HG02588 (cell line): Measurements from ENCODE around the gene NTM.

Experiments
- ATAC-seq: cut with Tn5 transposase; IDR thresholded peaks from one replicate; pipeline ENCODE4 v1.9.1; 2021; ENCODE audit warnings: mild to moderate bottlenecking, moderate library complexity; ENCODE audit not compliant: unreplicated experiment

NTM gene

GRCh38 chr11:132022733-132023478 lies 652.5 kb downstream of the NTM start:
- no peak for ATAC-seq

DNA sequence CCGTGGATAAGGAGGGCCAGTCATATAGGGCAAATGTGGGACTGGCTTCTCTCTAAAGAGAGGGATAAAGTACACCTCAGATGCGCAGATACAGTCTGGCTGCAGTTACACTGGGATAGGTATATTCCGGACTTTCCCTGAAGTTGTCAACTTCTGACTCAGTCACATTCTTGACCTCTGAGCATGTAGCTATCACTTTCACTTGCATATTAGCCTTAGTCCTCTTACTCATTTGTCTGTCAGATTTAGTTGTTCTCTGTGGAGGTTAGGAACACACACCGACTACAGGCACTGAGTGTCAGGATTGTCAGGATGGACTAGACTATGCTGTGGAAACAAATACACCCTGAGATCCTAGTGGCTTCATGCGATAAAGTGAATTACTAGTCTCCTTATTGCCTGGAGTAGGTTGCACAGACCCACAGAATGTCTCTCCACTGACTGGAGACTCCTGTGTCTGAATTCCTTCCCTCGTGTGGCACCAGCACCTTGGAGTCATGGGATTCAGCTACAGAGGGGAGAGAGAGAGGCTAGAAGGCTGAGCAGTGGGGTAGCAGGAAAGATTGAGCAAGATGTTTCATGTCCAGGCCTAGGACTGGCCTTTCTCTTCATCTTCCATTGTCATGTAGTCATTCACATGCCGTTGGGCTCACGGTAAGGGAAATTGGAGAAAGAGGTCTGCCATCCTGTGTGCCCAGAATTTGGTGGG lies 654.3 kb downstream of the NTM start:
- peak; percentile 68 for ATAC-seq

- no peak for ATAC-seq
These were observed 656.3 kb downstream of the NTM start for GRCh38 chr11:132026746-132027145.

DNA sequence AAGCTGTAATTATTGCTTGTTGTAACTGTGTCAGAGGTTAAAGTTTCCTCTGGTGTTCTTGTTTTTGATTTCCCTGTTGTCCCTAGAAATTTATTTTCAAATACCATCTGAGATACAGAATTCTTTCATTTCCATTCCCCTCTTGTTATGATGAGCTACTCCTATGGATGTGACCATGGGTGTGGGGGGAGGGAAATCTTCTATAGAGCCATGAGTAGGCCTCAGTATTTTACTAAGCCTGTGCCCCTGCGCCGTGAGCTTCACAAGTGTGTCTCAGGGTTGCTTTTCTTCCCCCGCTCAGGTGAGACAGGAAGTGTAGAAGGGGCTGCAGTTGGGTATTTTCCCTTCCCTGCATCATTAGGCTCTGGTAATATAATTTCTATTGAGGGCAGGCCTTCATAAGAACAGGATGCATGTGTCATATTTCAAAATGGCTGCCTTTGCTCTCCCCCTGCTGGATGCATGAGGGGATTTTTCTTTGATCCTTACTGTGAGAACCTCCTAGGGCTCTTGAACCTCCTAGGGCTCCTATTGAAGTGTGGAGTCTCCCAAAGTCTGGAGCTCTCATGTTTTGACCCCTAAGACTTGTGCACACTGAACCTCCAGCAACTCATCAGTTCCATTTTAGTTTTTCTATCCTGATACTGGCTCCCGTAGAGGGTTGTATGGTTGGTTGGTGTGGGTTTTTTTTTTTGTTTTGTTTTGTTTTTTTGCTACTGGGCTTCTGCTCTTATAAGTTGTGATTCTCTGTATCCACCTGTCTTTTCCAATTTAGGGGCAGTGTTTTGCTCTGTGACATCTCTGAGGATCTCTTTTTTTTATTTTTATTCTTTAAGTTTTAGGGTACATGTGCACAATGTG lies 658.2 kb downstream of the NTM start:
- no peak for ATAC-seq

GRCh38 chr11:132030896-132031295 lies 660.5 kb downstream of the NTM start:
- no peak for ATAC-seq

DNA sequence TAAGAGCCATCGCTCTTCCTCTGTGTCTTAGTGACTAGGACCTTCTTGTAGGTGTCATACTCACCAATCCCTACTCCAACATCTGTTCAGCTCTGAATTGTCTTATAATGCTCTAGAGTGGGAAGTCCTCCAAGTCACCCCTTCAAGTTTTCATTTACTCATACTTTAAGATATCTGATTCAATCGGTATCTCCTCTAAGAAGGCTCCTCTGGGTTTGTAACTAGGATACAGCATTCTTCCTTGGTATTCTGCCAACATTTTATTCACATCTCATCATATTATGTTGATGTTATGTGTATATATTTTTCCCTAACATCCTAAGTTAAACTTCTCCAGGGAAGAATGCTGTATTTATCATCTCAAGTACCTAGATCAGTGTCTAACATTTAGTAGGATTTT lies 662.1 kb downstream of the NTM start:
- ATAC-seq = no peak

DNA sequence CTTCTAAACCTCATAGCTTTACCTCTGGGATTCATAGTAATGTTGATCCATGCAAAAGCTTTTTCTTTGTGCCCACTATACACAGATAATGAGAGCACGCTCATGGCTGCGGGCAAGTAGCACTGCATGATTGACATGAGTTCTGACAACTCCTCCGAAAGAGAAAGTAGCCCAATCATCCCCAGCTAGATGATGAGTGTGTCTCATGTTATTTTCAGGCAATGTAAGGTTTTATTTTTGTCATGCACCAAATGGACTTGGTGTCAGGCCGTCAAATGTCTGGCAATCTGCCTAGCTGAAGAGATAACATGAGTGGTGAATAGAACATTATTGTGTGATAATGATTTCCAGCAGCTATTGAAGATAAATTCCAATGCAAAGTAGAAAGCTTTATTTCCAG lies 662.6 kb downstream of the NTM start:
- no peak for ATAC-seq

GRCh38 chr11:132035228-132035627 lies 664.8 kb downstream of the NTM start:
- no peak for ATAC-seq

DNA sequence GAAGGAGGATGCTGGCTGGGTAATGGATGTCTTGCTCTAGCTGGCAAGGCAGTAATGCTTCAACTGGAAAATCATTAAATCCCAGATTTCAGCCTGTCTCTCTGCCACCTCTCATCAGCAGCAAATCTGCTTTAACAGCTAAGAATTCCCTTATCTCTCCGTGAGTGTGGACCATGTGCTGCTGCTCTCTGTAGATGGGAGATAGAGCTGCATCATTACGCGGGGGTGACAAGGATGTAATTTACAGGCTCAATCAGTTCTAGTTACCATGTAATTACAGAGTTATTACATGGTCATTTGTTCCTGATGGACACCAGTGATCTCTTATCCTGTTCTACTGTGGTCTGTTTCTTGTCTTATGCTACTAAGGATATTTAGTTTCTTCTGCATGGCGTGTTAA lies 665.4 kb downstream of the NTM start:
- ATAC-seq = no peak

DNA sequence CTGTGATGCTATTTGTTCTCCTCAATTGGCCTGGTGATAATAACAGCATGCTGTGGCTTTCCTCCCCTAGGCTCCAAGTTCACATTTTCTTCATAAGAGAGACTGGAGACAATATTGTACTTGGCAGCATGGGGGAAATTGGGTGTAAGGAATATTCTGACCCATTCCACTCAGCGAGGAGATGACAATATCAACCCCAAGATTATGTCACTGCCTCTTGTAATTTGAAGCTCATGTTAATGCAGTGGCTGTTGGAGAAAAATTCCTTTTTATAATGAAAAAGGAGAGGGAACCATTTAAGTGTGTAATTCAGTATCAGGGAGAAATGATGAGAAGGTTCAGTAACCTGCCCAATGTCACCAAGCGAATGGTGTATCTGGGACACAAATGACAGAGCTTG lies 665.8 kb downstream of the NTM start:
- no peak for ATAC-seq

- no peak for ATAC-seq
These were observed 666.5 kb downstream of the NTM start for GRCh38 chr11:132036746-132037466.

DNA sequence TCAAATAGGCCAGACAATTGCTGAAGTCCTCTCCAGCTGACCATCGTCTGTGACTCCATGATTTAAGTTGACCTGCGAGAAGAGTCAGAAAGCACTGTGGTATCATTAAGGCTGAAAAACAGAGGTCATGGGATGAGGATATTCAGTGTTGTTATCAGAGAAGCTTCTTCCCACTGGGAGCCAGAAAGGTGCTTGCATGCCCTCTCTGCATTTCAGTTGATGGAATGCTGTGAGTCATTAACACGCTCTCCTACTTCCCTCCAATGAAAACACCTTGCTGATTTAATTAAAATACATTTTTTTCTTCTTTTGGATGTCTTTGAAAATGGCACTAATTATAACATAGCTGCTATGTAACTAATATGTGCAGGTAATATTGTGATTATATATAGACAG lies 667.0 kb downstream of the NTM start:
- no peak for ATAC-seq

DNA sequence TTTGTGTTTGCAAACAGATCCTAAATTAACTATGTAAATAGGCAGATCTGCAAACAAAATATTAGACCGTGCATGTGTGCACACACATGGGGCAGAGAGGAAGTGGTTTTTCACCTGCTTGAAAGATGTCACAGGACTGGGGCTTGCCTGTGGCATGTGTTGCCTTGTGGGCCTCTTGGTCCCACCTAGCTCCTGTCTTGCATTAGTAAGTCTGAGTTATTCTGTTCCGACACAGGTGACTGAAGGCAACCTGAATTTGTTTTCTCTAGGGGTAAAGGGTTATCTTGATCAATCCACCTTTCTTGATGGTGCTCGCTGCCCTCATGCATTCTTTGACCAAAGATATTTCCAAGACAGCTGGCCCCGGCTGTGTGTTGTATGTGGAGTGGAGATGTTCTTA lies 667.5 kb downstream of the NTM start:
- no peak for ATAC-seq

DNA sequence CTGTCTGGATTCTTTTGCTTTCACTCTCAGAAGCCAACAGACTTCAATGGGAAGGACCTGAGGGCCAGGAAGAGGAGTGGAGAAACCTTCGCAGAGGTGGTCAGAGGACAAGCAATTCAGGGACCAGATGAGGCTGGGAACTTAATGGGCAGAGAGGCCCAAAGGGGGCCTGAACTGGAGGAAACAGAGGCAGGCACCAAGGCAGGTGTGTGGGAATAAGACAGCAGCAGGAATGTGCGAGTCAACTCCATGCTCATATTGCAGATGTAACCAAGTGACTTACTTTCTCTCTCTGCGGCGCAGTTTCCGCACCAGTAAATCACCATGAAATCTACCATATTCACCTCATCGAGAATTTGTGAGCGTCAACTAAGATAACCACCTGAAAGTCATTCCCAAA lies 669.1 kb downstream of the NTM start:
- no peak for ATAC-seq

DNA sequence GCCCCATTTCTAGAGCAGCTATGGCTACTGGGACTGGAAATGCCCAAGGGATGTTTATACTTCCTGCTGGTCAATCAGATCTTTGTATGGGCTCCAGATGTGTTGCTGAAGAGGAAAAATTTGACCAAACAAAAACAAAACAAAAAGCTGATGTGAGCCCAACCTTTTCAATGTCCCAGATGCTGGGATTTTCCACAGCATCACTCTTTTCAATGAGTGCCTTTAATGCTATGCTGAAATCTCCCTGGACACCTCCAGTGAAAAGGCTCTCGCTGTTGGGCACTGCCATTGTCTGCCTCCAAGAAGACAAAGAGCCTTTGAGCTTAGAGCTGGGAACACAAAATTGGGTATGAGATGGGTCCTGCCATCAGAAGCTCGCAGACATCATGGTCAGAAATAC lies 671.9 kb downstream of the NTM start:
- ATAC-seq = no peak

GRCh38 chr11:132043714-132044113 lies 673.3 kb downstream of the NTM start:
- ATAC-seq = no peak

DNA sequence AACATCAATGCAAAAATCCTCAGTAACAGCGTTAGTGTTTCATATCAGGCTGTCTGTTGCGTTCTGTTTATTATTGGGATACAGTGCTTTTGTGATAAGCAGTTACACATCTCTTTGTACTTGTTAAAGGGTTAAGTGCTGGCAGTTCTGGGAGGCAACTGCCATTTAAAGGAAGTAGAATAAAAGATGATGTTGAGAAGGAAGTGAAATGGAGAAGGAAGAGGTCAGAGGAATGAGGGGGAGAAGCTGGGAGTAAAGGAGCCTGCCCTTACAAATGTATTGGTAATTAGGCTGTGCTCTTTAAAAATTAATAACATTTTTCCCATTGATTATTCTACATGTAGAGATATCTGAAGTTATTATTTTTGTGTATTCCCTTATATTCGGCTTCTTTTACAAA lies 674.7 kb downstream of the NTM start:
- no peak for ATAC-seq

DNA sequence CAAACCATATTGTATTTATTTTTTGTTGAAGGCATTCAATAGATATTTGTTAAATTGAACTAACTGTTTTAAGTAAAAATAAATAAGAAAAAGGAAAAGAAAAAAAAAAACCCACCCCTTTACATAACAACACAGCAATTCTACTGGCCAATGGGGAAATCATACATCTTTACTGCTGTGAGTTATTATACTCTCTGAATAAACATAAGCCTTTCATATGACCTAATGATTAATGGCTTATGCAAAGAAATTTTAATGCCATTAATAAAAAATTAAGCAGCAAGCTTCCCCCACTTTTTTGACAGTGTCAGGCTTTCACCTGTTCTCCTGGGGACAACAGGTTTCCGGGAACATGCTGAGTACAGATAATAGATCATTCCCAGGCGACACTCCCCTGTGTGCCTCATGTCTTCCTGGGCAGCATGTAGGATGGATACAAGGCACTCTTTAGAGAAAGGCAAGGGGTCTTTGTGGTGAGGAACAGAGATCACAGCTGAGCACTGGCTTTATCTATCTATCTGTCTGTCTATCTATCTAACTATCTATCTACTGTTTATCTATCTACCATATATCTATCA lies 676.0 kb downstream of the NTM start:
- ATAC-seq = no peak

DNA sequence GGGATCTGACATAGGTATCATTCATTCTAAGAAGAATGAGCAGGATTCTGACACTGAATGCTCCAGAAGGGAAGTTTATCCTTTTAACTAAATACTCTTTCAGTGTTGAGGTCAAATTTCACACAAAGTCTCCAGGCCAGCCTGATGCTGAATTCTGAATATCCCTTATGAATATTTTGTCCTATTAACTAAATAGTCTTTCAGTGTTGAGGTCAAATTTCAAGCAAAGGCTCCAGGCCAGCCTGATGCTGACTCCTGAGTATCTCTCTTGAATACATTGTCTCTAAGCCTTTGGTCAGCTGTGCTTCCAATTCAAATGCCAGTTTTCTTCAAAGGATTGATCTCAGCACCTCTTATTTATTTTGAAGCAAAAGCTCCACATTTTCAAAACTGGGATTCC lies 676.8 kb downstream of the NTM start:
- ATAC-seq = no peak

- ATAC-seq = no peak
These were observed 677.6 kb downstream of the NTM start for GRCh38 chr11:132048040-132048439.

DNA sequence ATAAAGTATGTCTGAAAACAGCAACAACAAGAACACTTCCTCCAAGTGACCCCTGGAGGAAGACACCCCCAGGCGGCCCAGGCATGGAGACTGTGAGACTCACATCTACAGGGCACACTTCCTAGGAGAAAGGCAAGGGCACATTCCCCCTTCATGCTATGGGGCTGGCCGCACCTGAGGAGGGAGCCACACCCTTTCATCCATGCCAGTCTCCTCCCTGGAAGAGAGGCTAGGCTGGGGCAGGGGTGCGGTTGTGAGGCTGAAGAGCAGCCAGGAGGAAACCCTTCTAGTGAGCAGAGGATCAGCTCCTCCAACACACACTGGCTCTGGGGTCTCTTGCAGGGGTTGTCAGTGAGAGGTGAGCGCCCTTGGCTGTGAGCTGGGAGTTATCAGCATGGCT lies 678.8 kb downstream of the NTM start:
- no peak for ATAC-seq
